CD4-positive, alpha-beta T cell treated with Interferon alpha-2 for 1 hour (primary cell): ENCODE results near the gene PDGFRB.

ENCODE experiments used
- DNase-seq, 2 donors: peaks; one replicate each; pipeline ENCODE4 v3.0.0-alpha.2; 2020 to 2022

The PDGFRB gene

DNA sequence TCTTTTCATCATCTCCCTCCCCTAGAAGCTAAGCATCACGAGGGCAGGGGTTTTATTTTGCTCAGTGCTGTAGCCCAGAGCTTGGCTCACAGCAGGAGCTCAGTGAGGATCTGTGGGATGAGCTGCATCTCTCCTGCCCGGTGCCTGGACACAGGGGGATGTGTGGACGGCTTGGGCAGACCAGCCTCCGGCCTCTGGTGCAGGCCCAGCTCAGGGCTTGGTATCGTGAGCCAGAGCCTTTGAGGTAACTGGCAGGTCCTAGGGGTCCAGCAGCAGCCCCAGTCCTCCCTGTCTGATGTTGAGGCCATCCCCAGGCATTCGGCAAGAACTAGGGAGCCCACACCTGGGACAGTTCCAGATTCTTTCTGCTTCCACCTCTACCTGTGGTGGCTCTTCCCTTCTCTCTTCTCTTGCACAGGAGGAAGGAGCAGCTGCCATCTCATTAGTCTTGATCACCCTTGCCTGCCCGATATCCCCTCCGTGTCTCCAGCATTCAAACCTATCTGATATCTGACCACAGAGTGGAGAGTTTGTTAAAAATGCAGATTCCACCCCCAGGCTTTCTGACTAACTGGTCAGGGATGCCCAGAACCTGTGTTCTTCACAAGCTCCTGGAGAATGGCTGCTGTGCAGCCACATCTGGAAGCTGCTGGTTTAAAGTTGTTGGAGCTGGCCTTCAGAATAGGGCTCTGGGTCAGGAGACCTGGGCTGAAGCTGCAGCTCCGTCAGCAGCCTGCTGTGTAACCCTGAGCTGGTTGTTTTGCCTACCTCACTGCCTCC lies 26.3 kb upstream of the PDGFRB start:
- no peak for DNase-seq

DNA sequence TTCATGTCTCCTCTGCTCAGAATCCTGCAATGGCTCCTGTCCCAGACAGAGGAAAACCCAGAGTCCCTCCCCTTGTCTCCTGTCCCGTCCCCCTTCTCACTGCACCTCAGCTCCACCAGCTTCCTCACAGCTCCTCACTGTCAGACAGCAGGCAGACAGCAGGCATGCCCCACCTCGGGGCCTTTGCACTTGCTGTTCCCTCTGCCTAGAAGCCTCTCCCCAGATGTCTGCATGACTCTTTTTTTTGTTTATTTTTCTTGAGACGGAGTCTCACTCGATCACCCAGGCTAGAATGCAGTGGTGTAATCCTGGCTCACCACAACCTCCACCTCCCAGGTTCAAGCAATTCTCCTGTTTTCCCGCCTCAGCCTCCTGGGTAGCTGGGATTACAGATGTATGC lies 25.4 kb upstream of the PDGFRB start:
- no peak for DNase-seq

DNA sequence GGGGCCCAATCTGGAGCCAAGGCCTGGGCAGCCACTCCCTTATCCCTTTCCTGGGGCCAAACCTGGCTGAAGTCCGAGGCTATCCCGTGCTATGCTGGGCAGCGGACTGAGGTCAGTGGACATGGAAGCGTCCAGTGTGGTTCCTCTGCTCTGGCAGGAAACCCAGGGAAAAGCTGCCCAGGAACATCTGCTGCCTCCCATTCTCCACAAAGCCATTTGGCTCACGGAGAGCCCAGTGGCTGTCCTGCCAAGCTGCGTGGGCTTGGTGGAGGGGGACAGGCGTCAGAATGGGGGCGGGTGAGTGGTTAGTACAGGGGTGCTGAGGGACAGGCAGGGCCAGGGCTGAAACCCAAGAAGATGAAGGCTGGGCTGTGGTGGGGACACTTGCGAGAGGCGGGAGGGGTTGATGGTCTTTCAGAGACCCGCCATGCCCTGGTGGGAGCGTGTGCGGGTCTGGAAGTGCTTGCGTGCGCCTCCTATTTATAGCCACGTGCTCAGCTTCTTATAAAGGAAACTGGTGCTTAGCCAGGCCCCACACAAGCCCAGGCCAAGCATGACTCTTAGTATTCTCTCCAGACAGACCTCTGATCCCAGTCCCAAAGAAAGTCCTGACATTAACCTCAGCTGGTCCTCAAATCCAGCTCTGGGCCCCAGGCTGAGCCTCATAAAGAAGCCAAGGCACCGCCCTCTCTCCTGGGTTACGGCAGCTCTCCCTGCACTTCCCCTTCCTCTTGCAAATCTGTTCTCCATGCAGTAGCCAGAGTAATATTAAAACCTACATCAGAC lies 24.8 kb upstream of the PDGFRB start:
- no peak for DNase-seq

DNA sequence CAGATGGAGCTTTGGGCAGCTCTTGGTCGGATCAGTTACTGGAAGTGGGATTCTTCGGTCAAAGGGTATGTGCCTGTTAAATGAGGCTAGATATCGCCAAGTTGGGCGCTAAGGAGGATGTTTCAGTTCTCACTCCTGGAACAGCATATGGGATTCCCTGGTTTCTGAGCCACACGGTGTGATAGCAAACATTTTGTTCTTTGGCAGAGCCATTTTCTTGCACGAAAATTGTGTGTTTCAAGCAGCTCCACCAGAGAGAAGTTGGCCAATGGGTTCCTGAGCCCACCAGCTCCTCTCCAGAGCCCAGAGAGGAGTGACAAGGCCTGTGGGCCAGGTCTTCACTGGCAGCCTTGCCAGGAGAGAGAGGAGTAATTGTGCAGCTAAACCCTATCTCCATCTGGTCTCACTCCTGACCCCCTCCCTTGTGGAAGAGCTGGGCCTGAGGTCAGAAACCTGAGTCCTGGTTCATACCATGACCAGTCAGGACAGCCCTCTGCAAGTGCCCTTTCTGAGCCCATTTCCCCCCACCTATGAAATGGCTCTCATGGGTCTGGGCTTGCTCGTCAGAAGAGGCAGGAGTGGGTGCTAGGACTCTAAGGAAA lies 23.5 kb upstream of the PDGFRB start:
- DNase-seq: no peak

DNA sequence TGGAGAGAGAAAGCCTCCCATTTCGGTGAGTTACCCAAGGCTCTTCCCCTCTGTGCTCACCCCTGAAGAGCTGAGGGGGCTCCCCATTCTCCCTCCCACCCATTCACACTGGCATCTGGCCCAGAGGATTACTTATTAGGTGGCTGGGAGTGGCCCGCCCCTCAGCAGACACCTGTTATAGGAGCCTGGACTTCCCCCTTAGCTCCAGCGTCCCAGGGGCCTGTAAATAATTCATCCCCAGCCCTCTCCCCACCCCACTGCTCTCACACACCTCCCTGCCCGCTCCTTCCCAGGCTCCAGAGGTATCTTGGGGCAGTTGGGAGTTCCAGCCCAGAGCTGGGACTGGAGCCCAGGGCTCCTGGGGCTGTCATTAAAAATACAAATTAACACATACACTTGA lies 22.6 kb upstream of the PDGFRB start:
- no peak for DNase-seq

DNA sequence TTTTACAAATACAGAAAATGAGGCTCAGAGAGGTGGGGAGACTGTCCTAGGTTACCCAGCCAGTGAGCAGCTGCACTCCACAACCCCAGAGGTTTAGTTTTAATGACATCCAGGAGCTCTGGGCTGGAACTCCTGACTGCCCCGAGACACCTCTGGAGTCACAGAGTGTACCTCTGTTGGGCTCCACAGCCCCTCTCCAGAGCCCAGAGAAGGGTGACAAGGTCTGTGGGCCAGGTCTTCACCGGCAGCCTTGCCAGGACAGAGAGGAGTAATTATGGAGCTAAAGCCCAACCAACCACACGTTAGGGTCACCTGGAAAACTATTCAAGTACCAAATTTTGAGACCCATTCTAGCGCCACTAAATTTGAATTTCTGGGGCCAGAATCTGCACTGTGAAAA lies 22.1 kb upstream of the PDGFRB start:
- DNase-seq: no peak

DNA sequence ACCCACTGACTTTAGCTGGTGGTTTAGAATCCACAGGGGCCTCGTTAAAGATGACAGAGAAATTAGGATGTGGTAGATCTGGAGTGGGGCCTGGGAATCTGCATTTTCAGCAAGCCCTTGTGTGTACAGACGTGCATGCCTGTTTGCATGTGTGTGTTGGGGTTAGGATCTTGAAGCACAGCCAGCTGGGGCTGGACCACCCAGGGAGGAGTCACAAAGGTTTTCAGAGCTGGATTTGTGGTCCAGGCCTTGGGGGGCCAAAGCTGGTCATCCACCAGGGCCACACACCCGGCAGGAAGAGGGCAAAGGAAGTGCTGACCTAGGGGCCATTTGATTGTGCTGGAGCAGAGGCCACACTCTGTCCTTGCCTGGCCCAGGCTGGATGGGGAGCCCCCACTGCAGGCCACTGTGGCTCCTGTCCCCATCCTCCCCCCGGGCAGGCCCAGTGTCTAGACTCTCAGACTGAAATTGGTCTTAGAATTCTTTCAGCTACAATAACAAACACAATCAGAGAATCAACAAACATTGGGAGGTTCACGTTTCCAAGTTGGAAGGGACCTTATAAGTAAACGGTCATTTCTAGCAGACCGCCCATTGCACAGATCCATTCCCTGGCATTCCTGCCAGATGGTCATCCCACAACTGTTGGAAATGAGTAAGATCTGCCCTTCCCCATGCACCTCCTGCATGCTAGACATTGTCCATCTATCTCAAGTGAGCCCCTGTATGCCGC lies 21.3 kb upstream of the PDGFRB start:
- no peak for DNase-seq

DNA sequence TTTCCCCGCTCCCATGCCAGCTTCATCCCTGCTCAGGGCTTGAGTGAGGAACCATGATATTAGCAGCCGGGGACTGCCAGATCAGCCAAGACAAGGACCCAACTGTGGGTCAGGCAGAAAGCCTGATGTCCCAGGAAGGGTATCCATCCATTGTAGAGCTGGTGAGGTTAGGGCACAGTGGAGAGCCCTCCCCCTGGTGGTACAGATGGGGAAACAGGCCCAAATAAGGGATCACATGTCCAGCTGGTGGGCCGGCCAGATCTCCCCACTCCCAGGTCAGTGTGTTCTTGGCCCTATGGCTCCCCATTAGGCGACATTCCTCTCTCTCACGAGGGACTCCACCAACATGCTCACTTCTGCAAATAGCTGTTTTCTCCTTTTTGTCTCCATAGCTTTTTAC lies 19.9 kb upstream of the PDGFRB start:
- DNase-seq: no peak

DNA sequence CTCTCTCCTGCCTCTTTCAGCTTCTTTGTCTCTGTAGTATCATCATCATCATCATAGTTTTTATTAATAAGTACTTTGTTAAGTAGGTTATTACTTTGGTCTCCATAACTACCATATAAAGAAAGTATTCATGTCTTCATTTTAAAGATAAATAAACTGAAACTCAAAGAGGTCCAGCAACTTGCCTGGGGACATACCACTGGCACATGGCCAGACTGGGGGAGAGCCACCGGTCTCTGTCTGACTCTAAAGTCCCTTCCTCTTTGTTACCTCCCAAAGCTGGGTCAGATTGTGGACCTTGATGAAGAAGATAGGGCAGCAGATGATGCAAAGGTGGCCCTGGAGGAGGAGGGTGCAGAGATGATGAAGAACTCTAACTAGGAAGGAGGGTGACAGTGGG lies 19.4 kb upstream of the PDGFRB start:
- DNase-seq: no peak

DNA sequence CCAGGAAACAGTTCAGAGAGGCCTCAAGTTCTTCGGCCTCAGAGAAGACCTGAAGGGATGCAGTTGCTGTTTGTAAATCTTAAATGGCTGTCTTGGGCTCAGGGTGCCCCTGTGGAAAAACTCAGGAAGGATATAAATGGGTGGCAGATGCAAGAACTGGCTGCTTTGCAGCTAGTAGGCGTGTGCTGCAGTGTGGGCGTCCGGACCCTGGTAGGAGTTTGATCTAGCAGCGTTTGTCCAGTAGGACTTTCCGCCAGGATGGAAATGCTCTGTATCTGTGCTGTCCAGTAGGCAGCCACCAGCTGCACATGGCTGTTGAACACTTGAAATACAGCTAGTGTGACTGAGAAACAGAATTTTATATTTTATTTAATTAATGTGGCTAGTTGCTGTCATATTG lies 18.6 kb upstream of the PDGFRB start:
- DNase-seq: no peak

DNA sequence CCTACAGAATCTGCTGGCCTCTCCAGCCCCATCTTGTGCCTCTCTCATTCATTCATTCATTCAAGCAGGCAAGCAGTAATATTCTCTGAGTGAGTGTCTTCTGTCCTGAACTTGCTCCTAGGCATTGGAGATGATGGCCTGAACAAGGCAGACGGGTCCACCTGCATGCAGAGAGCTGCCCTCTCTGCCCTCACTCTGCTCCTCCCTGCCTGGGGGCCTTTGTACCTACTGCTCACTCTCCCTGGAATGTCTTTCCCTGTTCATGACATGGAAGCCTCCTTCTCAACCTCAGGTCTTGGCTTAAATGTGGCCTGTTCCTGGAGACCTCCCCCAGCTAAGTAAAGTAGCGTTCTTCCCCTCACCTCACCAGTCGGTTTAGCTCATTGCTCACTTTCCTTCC lies 17.5 kb upstream of the PDGFRB start:
- no peak for DNase-seq

DNA sequence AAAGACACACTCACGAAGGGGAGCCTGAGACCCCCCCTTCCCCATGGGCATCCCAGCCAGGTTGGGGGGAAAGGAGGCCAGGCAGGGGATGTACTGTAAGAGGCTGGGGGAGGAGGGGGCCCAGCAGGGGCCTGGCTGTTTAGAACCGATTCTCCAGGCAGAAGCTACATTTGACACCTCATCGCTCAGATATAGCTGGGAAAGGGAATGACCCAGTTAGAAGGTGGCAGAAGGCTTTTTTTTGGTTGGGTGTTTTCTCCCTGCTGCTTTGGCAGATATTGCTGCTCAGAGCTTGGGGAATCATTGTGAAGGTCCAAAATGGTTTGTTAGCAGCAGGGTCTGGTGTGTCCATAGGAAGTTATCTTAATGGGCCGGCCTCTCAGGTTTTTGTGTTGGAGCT lies 16.9 kb upstream of the PDGFRB start:
- DNase-seq: no peak

DNA sequence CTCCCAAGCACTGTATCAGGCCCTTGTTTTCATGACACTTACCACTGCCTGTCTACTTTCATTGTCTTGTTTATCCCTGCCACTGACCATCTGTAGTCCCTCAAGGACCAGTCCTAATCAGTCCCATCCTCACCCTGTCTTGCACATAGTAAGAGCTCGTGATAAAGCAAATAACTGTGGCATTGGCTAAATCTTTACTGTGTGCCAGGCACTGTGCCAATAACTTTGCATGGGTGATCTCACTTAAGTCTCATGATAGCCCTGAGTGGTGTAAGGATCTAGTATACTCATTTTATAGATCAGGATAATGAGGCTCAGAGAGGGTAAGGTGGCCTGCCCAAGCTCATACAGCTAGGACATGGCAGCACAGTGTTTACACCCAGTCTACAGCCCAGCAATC lies 16.5 kb upstream of the PDGFRB start:
- DNase-seq: no peak

DNA sequence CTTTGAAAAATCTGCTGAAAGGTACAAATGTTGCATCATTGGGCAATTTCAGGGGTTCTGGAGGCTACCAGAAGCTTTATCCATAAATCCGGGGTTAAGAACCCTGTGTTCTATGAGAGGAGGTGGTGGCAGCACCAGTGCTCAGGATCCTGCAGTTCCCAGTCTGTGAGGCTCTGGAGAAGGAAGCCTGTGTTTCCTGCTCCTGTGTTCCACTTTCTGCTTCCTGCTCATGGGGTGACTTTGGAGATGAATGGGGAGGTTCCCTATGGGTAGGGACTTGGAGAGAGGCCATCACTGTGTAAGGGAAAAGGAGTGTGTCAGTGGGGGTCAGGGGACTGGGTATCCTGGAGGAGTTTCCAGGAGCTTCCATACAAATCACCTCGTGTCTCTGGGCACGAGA lies 13.2 kb upstream of the PDGFRB start:
- no peak for DNase-seq

DNA sequence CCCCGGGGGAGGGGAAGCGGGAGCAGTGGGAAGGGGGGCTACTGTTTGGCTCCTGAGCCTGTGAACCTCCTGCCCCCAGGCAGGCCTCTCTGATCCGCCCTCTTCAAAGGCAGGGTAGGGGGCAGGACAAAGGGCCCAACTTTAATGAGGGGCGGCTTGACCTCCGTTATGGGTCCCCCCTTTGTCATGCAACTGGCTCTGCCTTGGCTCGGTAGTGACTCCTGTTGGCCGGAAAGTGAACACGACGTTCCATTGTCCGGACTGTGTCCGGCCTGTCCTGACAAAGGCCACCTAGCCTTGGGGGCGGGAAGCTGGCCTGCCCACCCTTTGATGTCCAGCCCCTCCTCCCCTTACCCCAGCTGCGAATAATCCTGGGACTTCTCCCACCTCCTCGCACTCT lies 12.3 kb upstream of the PDGFRB start:
- no peak for DNase-seq

DNA sequence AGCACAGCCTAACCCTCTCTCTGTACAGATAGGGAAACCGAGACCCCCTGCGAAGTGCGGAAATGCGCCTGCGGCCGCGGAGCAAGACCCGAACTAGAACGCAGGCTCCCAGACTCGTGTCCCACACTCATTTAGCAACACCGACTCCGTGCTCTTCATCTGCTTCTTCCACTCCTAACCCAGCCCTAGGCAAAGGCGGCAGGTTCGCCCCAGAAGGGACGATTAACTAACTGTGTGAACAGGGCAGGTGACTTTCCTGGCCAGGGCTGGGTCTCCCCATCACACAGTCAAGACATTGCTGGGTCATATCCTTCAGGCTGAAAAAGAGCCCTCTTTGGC lies 11.8 kb upstream of the PDGFRB start:
- no peak for DNase-seq

DNA sequence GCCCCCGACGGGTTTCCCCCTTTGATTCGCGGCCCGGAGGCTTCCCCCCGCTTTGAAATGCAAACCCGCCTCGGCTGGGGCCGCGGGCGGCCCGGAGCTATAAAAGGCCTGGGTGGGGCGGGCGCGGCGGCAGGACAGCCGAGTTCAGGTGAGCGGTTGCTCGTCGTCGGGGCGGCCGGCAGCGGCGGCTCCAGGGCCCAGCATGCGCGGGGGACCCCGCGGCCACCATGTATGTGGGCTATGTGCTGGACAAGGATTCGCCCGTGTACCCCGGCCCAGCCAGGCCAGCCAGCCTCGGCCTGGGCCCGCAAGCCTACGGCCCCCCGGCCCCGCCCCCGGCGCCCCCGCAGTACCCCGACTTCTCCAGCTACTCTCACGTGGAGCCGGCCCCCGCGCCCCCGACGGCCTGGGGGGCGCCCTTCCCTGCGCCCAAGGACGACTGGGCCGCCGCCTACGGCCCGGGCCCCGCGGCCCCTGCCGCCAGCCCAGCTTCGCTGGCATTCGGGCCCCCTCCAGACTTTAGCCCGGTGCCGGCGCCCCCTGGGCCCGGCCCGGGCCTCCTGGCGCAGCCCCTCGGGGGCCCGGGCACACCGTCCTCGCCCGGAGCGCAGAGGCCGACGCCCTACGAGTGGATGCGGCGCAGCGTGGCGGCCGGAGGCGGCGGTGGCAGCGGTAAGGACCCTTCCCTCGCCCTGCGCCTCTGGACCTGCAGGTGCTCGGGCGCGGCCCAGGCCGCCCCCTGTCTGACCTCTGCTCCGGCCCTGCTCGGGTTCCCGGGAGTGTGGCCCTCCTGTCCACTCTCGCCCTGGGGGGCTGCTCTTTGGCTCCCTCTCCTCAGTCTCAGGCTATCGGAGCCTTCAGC lies 11.2 kb upstream of the PDGFRB start, which contains the start of gene CDX1:
Gene CDX1 (plus strand): TSS at position 129 of the 862 bp plus-strand sequence. CDS start 99 bp downstream, at position 228.
- no peak for DNase-seq

DNA sequence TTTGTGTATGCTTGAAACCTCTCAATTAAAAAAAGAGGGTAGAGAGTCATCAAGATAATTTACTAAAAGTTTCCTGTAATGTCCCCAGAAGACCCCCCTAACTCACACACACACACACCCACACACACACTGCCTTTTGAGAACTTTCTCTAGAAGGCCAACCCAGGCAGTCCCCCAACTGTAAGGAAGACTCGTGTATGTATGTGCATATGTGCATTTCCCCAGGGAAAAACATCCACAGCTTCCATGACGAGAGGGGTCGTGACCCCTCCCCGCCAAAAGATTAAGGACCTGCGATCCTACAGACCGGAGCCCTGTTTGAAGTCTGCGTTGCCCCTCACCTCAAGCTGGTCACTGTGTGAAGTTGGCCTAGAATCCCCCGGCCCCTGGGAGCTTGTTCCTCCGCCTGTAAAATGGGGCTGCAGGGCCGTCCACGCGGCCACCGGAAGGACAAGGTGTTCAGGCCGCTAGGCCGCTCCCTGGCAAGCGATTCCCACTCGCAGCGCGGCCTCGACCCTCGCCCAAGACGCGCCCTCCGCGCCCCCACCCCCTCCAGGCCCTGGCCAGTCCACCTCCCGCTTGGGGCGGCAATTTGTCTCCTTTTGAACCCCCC lies 10.5 kb upstream of the PDGFRB start:
- no peak for DNase-seq

DNA sequence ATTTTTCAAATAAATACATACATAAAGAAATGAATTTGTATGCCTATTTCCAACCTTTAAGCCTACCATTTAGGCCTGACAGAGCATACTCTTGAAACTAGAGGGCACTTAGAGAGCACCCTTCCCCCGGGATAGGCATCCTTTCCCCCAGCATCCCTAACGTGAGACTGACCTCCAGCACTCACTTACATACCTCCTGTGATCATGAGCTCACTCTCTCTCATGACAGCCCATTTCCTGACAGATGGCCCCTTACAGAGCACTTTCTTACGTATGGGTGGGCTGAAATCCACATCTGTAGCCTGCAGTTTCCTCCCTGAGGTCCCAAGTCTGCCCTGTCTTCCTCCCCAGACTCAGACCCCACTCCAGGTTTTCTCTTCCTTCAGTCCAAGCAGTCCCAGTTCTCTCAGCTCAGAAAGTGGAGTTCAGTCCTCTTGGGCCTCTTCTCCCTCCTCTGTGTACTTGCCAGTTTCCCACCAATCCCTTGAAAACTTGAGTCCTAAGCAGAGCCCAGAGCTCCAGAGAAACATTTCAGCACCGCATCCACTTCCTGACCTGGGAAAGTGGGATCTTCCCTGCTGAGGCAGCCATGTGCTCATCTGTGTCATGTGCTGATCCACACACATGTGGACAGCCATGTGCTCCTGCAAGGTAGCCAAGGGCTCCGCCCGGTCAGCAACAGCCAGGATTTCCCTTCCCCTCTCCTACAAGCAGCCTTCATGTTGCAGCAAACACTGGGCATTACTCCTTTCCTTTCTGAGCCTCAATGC lies 8.8 kb upstream of the PDGFRB start:
- DNase-seq: no peak

DNA sequence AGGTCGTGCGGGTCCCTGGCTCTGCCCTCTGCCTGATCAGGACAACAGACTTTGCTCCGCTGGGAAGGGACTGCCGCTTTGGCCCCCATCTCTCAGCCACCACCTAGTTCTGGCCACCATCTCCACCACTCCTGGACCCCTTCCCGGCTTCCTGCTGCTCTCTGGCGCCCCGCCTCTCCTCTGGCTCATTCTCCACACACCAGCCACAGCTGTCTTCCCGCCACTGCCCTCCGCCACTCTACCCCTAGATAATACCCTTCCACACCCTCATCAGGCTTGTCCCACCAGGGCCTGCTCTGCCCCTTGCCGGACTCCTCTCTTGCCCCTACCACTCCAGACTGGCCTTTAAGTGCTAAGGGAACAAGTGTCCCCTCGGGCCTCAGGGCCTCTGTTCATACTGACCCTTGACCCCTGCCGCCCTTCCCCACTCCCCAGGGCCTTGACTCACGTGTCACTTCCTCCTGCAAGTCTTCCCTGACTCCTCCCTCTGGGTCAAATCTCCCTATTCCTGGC lies 8.0 kb upstream of the PDGFRB start:
- no peak for DNase-seq

DNA sequence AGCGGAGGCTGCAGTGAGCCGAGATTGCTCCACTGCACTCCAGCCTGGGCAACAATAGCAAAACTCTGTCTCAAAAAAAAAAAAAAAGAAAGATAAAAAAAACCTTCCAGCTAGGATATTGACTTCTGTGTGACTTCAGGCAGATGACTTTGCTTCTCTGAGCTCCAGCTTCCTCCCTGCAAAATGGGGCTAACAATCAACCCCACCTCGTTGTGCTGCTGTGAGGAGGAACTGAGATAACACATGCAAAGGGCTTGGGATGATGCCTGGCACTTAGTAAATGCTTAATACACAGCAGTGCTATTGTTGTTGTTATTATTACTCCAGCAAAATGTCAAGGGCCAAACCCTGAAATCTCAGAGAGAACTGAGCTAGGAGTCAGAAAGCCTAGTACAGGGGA lies 7.4 kb upstream of the PDGFRB start:
- DNase-seq: no peak
